Keratinocyte (primary cell): ENCODE data around the gene TMEM256.

Source experiments
- EZH2 ChIP-seq: IDR thresholded peaks from one replicate; pipeline ENCODE4 v1.6.1; 2012; ENCODE audit warnings: inconsistent platforms, mild to moderate bottlenecking, low read length, moderate library complexity
- TF ChIP-seq, protein P1 (sequence below), 3 experiments: IDR thresholded peaks in 1 of 3; conservative IDR thresholded peaks in 1 of 3; optimal IDR thresholded peaks in 1 of 3; 2 replicates in 2 of 3; 3 replicates in 1 of 3; pipeline versions ENCODE3 to v1.5.1; 2011; ENCODE audit warnings: low read length in 3 of 3, mild to moderate bottlenecking in 3 of 3, moderate library complexity in 2 of 3, control low read depth in 1 of 3, inconsistent platforms in 1 of 3; ENCODE audit not compliant: insufficient read depth in 2 of 3; ENCODE audit errors: extremely low read depth in 1 of 3

DNA sequence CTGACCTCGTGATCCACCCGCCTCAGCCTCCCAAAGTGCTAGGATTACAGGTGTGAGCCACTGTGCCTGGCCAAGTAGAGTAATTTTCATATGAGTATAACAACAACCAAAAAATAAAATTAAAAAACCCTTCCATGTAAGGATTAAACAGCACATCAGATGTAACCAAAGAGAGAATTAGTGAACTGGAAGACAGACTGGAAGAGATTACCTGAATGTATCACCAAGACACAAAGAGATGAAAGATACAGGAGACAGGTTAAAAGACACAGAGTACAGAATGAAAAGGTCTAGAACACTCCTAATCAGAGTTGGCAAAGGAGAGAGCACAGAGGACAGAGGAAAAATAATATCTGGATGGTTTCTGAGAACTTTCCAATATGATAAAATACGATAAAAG, 24.8 kb downstream of the TMEM256 start:
- TF ChIP-seq, protein P1, sequence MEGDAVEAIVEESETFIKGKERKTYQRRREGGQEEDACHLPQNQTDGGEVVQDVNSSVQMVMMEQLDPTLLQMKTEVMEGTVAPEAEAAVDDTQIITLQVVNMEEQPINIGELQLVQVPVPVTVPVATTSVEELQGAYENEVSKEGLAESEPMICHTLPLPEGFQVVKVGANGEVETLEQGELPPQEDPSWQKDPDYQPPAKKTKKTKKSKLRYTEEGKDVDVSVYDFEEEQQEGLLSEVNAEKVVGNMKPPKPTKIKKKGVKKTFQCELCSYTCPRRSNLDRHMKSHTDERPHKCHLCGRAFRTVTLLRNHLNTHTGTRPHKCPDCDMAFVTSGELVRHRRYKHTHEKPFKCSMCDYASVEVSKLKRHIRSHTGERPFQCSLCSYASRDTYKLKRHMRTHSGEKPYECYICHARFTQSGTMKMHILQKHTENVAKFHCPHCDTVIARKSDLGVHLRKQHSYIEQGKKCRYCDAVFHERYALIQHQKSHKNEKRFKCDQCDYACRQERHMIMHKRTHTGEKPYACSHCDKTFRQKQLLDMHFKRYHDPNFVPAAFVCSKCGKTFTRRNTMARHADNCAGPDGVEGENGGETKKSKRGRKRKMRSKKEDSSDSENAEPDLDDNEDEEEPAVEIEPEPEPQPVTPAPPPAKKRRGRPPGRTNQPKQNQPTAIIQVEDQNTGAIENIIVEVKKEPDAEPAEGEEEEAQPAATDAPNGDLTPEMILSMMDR (optimal IDR thresholded peaks at IDR 0.05 in 1 of 3, IDR thresholded peaks at IDR 0.05 in 1 of 3, conservative IDR thresholded peaks at IDR 0.05 in 1 of 3; ENCODE audit: extremely low read depth in 1 of 3, insufficient read depth in 2 of 3, low read length in 3 of 3): no peak
- no peak for TF ChIP-seq EZH2
